GM12878 (cell line): Measurements from ENCODE around the gene LSM7. TPM values are rescaled to one million over a fixed set of nuclear protein-coding genes. Genes with fewer than 3 reads are reported as not detected.

Source experiments
- ATAC-seq: fragments of 200-7000 bp; cut with Tn5 transposase; 3 replicates; pipeline ENCODE4 v1.9.1; 2020; ENCODE audit warnings: mild to moderate bottlenecking, moderate library complexity
- BruUV-seq: library from RNA; stranded (reverse); fragments of 400-500 nt; replicated peaks from 2 replicates; lab custom pipeline; 2021; lab: Mats Ljungman, UMichigan
- CTCF ChIA-PET: fragments of 300-600 bp; sonication (Branson Sonifier 250); formaldehyde crosslinking; extraction: SDS; loops from one replicate; lab custom pipeline; 2021; ENCODE audit warnings: inconsistent platforms; lab: Yijun Ruan, JAX
- POLR2A ChIA-PET: fragments of 350-600 bp; formaldehyde crosslinking; extraction: SDS; loops from one replicate; lab custom pipeline; 2021; ENCODE audit warnings: inconsistent platforms; lab: Charles Lee
- RAD21 ChIA-PET: fragments of 300-600 bp; sonication (Branson Sonifier 250); formaldehyde crosslinking; loops from one replicate; lab custom pipeline; 2023; ENCODE audit warnings: antibody characterized with exemption; ENCODE audit not compliant: unreplicated experiment; lab: Charles Lee
- SMC1A ChIA-PET: fragments of 300-600 bp; sonication (Branson Sonifier 250); formaldehyde crosslinking; loops from one replicate; lab custom pipeline; 2023; ENCODE audit not compliant: unreplicated experiment, uncharacterized antibody; lab: Charles Lee
- DNase-seq: peaks from one replicate; pipeline ENCODE4 v3.0.0-alpha.2; 2011; ENCODE audit warnings: low read depth, low spot score
- FAIRE-seq: peaks from 3 replicates; lab custom pipeline; 2011; peaks lifted over from hg19 to GRCh38; lab: Jason Lieb, UNC
- H2AFZ ChIP-seq: 2 replicates; pipeline ENCODE4 v1.6.0; 2011; ENCODE audit warnings: low read depth, low read length, control low read depth; ENCODE audit not compliant: control insufficient read depth
- H3K27ac ChIP-seq: 2 replicates; pipeline ENCODE4 v1.5.1; 2011; ENCODE audit warnings: control low read depth; ENCODE audit not compliant: control insufficient read depth, insufficient read depth
- H3K27me3 ChIP-seq, 2 experiments: replicated peaks in 1 of 2; 2 replicates each; pipeline versions ENCODE4 v1.6.0 to v1.6.1; 2011; ENCODE audit warnings: low read length in 1 of 2; ENCODE audit not compliant: control insufficient read depth in 2 of 2, insufficient read depth in 2 of 2
- H3K36me3 ChIP-seq, 2 experiments: 2 replicates each; pipeline ENCODE4 v1.5.1; 2011; ENCODE audit warnings: low read length in 1 of 2; ENCODE audit not compliant: control insufficient read depth in 2 of 2, insufficient read depth in 2 of 2
- H3K4me1 ChIP-seq: 2 replicates; pipeline ENCODE4 v1.6.1; 2011; ENCODE audit warnings: mild to moderate bottlenecking, low read length, moderate library complexity, mixed read lengths; ENCODE audit not compliant: control insufficient read depth, insufficient read depth
- H3K4me2 ChIP-seq: 2 replicates; pipeline ENCODE4 v1.6.0; 2011; ENCODE audit warnings: control low read depth; ENCODE audit not compliant: control insufficient read depth, insufficient read depth
- H3K4me3 ChIP-seq: fragments of 200-600 bp; sonication (generic); 2 replicates; pipeline ENCODE4 v1.5.1; 2016
- H3K79me2 ChIP-seq: 2 replicates; pipeline ENCODE4 v1.6.0; 2011; ENCODE audit warnings: low read length; ENCODE audit not compliant: control insufficient read depth, insufficient read depth
- H3K9ac ChIP-seq: 2 replicates; pipeline ENCODE4 v1.8.0; 2011; ENCODE audit warnings: low read length, control low read depth, mixed read lengths; ENCODE audit not compliant: control insufficient read depth, insufficient read depth
- H3K9me3 ChIP-seq: replicated peaks from 3 replicates; pipeline ENCODE4 v1.5.1; 2011; ENCODE audit warnings: mild to moderate bottlenecking, low read length; ENCODE audit not compliant: control insufficient read depth, insufficient read depth
- H4K20me1 ChIP-seq: 2 replicates; pipeline ENCODE4 v1.6.0; 2011; ENCODE audit not compliant: control insufficient read depth, insufficient read depth
- BCL11A ChIP-seq: IDR thresholded peaks from 2 replicates; pipeline ENCODE4 v1.6.1; 2011; ENCODE audit warnings: low read depth, low read length
- BCL3 ChIP-seq: IDR thresholded peaks from 2 replicates; pipeline ENCODE4 v1.6.1; 2011; ENCODE audit warnings: borderline replicate concordance, low read depth, mild to moderate bottlenecking, moderate library complexity, low read length; ENCODE audit not compliant: insufficient read depth, poor library complexity, severe bottlenecking
- CHD2 ChIP-seq: IDR thresholded peaks from 2 replicates; pipeline ENCODE4 v1.6.1; 2011; ENCODE audit warnings: low read depth, low read length, improper control_type of control experiment, borderline replicate concordance
- IRF4 ChIP-seq: IDR thresholded peaks from 2 replicates; pipeline ENCODE4 v1.6.1; 2011; ENCODE audit warnings: low read depth, low read length
- MEF2A ChIP-seq: IDR thresholded peaks from 2 replicates; pipeline ENCODE4 v1.6.1; 2011; ENCODE audit warnings: low read depth, mild to moderate bottlenecking, low read length, moderate library complexity; ENCODE audit not compliant: insufficient read depth
- NFYB ChIP-seq: IDR thresholded peaks from 2 replicates; pipeline ENCODE4 v1.6.1; 2011; ENCODE audit warnings: low read depth, mild to moderate bottlenecking, low read length, improper control_type of control experiment, moderate library complexity; ENCODE audit not compliant: insufficient read depth
- PBX3 ChIP-seq: IDR thresholded peaks from 2 replicates; pipeline ENCODE4 v1.6.1; 2011; ENCODE audit warnings: mild to moderate bottlenecking, low read depth, low read length, moderate library complexity; ENCODE audit not compliant: insufficient replicate concordance
- RCOR1 ChIP-seq: conservative IDR thresholded peaks from 2 replicates; pipeline ENCODE4 v1.6.1; 2012; ENCODE audit warnings: low read depth, low read length, improper control_type of control experiment
- TCF7 ChIP-seq: IDR thresholded peaks from 2 replicates; pipeline ENCODE4 v1.6.1; 2014; ENCODE audit warnings: antibody characterized with exemption, borderline replicate concordance
- WGBS: methylation state at CpG from one replicate; pipeline ENCODE4 v1.1.6; 2016; ENCODE audit warnings: low lambda C conversion rate; ENCODE audit not compliant: insufficient replicate concordance, insufficient coverage; ENCODE audit errors: missing lambda C conversion rate; 5-methylcytosine and 5-hydroxymethylcytosine counted together
- in situ Hi-C: fragments of 300-500 bp; cut with MboI; formaldehyde crosslinking; loops from 9 replicates; pipeline ENCODE4 v1.14.3; 2018; ENCODE audit warnings: mixed read lengths
- intact Hi-C: fragments of 100-400 bp; cut with micrococcal nuclease; formaldehyde crosslinking; loops from one replicate; pipeline ENCODE4 v1.14.2; 2022; ENCODE audit not compliant: unreplicated experiment
- polyA plus RNA-seq, 11 experiments: library from polyadenylated mRNA; depleted of rRNA in 4 of 11; unstranded in 6 of 11; stranded (reverse) in 5 of 11; fragments of >200 nt; fragmentation: Nextera tagmentation in 4 of 11; fragmentation: Illumina TruSeq in 1 of 11; extraction: Ambion mirVana in 4 of 11; extraction: Trizol in 1 of 11; gene quantifications; 1 replicate in 1 of 11; 2 replicates in 10 of 11; pipeline versions ENCODE4 v1.2.1 to v1.2.3, GENCODE V29; 2011 to 2016; ENCODE audit warnings: inconsistent platforms in 2 of 11, missing spikeins in 2 of 11, low read depth in 1 of 11
- total RNA-seq, 4 experiments: library from RNA; depleted of rRNA in 3 of 4; stranded (reverse); fragments of >200 nt in 3 of 4; fragmentation: Illumina TruSeq in 1 of 4; extraction: Trizol in 1 of 4; gene quantifications; 2 replicates each; pipeline versions ENCODE4 v1.2.1 to v1.2.3, GENCODE V29; 2013 to 2021
- TF ChIP-seq, protein P1 (sequence below): fragments of 450-650 bp; IDR thresholded peaks from 2 replicates; pipeline ENCODE4 v1.6.1; 2017; ENCODE audit warnings: antibody characterized with exemption, mild to moderate bottlenecking, moderate library complexity
- TF ChIP-seq, protein P2 (sequence below): fragments of 450-650 bp; IDR thresholded peaks from 2 replicates; pipeline ENCODE4 v1.6.1; 2016; ENCODE audit warnings: mild to moderate bottlenecking
- TF ChIP-seq, protein P3 (sequence below): IDR thresholded peaks from 2 replicates; pipeline ENCODE4 v1.6.1; 2012; ENCODE audit warnings: mild to moderate bottlenecking, low read depth, low read length

The LSM7 gene
- total and polyA plus RNA-seq, 10 of the 15 experiments (the other 5 are each of a cell fraction or from before 2014, with no cell fraction given) = 24.4 to 424 (median 217) TPM

GRCh38 chr19:2375353-2376121 is 47.2 kb upstream of the LSM7 start:
- no peak for ATAC-seq
- WGBS = 63% methylated on average over 7 of the region's 7 CpGs
- no peaks in the 10 kb centered on the region for H3K79me2 ChIP-seq
- no peak overlapping the region for H2AFZ ChIP-seq
- DNase-seq = no peak
- H3K9ac ChIP-seq = no peak overlapping the region
- in situ Hi-C loops (no loop called here), intact Hi-C loops (no loop called here)
- H3K9me3 ChIP-seq = peaks cover 3% of the 10 kb centered on the region; the same call in 2 of the 3 replicates
- ChIA-PET CTCF (no interaction called here), POLR2A (no interaction called here), RAD21 (no interaction called here), SMC1A (no interaction called here)
- no peak overlapping the region for H3K27ac ChIP-seq
- no peaks in the 10 kb centered on the region for H3K36me3 ChIP-seq
- H3K4me2 ChIP-seq = no peak overlapping the region
- no peak for FAIRE-seq
- H4K20me1 ChIP-seq = no peaks in the 10 kb centered on the region
- no peaks in the 10 kb centered on the region for H3K27me3 ChIP-seq
- no peak overlapping the region for H3K4me3 ChIP-seq
- no TSS peak for BruUV-seq
- H3K4me1 ChIP-seq = no peaks in the 10 kb centered on the region
- TF ChIP-seq BCL3 (no peak), PBX3 (peak; percentile 56), BCL11A (no peak), CHD2 (no peak), MEF2A (no peak), TCF7 (no peak), NFYB (peak; percentile 59), IRF4 (no peak), RCOR1 (no peak)
- TF ChIP-seq, protein P1, sequence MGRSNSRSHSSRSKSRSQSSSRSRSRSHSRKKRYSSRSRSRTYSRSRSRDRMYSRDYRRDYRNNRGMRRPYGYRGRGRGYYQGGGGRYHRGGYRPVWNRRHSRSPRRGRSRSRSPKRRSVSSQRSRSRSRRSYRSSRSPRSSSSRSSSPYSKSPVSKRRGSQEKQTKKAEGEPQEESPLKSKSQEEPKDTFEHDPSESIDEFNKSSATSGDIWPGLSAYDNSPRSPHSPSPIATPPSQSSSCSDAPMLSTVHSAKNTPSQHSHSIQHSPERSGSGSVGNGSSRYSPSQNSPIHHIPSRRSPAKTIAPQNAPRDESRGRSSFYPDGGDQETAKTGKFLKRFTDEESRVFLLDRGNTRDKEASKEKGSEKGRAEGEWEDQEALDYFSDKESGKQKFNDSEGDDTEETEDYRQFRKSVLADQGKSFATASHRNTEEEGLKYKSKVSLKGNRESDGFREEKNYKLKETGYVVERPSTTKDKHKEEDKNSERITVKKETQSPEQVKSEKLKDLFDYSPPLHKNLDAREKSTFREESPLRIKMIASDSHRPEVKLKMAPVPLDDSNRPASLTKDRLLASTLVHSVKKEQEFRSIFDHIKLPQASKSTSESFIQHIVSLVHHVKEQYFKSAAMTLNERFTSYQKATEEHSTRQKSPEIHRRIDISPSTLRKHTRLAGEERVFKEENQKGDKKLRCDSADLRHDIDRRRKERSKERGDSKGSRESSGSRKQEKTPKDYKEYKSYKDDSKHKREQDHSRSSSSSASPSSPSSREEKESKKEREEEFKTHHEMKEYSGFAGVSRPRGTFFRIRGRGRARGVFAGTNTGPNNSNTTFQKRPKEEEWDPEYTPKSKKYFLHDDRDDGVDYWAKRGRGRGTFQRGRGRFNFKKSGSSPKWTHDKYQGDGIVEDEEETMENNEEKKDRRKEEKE = no peak
- TF ChIP-seq, protein P2, sequence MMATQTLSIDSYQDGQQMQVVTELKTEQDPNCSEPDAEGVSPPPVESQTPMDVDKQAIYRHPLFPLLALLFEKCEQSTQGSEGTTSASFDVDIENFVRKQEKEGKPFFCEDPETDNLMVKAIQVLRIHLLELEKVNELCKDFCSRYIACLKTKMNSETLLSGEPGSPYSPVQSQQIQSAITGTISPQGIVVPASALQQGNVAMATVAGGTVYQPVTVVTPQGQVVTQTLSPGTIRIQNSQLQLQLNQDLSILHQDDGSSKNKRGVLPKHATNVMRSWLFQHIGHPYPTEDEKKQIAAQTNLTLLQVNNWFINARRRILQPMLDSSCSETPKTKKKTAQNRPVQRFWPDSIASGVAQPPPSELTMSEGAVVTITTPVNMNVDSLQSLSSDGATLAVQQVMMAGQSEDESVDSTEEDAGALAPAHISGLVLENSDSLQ = peak; percentile 83
- TF ChIP-seq, protein P3, sequence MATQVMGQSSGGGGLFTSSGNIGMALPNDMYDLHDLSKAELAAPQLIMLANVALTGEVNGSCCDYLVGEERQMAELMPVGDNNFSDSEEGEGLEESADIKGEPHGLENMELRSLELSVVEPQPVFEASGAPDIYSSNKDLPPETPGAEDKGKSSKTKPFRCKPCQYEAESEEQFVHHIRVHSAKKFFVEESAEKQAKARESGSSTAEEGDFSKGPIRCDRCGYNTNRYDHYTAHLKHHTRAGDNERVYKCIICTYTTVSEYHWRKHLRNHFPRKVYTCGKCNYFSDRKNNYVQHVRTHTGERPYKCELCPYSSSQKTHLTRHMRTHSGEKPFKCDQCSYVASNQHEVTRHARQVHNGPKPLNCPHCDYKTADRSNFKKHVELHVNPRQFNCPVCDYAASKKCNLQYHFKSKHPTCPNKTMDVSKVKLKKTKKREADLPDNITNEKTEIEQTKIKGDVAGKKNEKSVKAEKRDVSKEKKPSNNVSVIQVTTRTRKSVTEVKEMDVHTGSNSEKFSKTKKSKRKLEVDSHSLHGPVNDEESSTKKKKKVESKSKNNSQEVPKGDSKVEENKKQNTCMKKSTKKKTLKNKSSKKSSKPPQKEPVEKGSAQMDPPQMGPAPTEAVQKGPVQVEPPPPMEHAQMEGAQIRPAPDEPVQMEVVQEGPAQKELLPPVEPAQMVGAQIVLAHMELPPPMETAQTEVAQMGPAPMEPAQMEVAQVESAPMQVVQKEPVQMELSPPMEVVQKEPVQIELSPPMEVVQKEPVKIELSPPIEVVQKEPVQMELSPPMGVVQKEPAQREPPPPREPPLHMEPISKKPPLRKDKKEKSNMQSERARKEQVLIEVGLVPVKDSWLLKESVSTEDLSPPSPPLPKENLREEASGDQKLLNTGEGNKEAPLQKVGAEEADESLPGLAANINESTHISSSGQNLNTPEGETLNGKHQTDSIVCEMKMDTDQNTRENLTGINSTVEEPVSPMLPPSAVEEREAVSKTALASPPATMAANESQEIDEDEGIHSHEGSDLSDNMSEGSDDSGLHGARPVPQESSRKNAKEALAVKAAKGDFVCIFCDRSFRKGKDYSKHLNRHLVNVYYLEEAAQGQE = no peak
